Measurements from ENCODE around the gene IL16. TPM values are rescaled to one million over a fixed set of nuclear protein-coding genes. Genes with fewer than 3 reads are reported as not detected.

The IL16 gene
- total RNA-seq, 6 experiments from 2014 or later, result 2.0 to 6.8 (median 3.2) TPM

DNA sequence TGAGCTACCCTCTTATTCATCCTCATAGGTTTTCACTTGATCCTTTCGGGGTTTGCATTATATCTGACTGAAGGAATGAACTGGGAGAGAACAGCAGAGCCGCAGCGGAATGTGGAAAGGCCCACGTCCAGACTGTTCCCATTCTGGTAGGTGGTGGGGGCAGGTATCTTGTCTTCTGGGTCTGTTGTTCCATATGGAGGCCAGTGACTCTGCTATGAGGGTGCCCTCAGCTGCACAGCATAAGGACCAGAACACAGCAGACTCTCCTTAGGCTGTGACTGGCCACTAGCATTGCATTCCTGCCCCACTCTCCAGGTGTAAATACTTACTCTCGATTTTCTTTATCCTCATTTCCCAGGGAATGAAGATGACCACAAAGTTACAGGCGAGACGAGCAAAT is 165.2 kb downstream of the IL16 start:
- 89% methylated on average over 5 of the region's 7 CpGs for WGBS (ENCODE audit: insufficient coverage, low coverage, low lambda C conversion rate, missing lambda C conversion rate)
- intact Hi-C loops (cut with DNase I), result no loop called here

DNA sequence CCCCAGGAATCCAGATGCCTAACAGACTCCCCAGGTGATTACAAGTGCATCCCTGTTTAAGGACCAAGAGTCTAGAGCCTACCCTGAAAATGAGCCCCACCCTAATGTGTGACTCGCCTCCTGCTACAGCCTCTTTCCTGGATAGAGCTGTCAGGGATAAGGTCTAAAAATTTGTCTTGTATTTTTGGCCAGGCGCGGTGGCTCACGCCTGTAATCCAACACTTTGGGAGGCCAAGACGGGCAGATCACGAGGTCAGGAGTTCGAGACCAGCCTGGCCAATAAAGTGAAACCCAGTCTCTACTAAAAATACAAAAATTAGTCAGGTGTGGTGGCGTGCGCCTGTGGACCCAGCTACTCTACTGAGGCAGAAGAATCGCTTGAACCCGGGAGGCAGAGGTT is 166.1 kb downstream of the IL16 start:
- ATAC-seq, result no peak
- 90% methylated on average over 10 of the region's 11 CpGs for WGBS (ENCODE audit: insufficient coverage, low coverage, low lambda C conversion rate, missing lambda C conversion rate)
- Histone ChIP-seq H3K27me3 (no peaks in the 10 kb centered on the region), H3K4me1 (no peaks in the 10 kb centered on the region), H3K4me3 (no peak overlapping the region), H3K36me3 (peaks cover 0 to 21% (median 3%) of the 10 kb centered on the region in 4 donors), H3K9me3 (no peaks in the 10 kb centered on the region), H3K27ac (no peak overlapping the region)
- intact Hi-C loops (cut with DNase I), result no loop called here
- no peak for DNase-seq
- TF ChIP-seq, protein P1, sequence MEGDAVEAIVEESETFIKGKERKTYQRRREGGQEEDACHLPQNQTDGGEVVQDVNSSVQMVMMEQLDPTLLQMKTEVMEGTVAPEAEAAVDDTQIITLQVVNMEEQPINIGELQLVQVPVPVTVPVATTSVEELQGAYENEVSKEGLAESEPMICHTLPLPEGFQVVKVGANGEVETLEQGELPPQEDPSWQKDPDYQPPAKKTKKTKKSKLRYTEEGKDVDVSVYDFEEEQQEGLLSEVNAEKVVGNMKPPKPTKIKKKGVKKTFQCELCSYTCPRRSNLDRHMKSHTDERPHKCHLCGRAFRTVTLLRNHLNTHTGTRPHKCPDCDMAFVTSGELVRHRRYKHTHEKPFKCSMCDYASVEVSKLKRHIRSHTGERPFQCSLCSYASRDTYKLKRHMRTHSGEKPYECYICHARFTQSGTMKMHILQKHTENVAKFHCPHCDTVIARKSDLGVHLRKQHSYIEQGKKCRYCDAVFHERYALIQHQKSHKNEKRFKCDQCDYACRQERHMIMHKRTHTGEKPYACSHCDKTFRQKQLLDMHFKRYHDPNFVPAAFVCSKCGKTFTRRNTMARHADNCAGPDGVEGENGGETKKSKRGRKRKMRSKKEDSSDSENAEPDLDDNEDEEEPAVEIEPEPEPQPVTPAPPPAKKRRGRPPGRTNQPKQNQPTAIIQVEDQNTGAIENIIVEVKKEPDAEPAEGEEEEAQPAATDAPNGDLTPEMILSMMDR (IDR thresholded peaks at IDR 0.05), result no peak
- TF ChIP-seq POLR2A (IDR thresholded peaks at IDR 0.05), result no peak

More for the DNA sequence above, 165.2 kb downstream of the IL16 start:
- H3K4me1 ChIP-seq, result no peaks in the 10 kb centered on the region
- TF ChIP-seq, protein P1 (IDR thresholded peaks at IDR 0.05), result no peak
- no peak for TF ChIP-seq POLR2A (IDR thresholded peaks at IDR 0.05)
- no peak for ATAC-seq
- no peaks in the 10 kb centered on the region for H3K9me3 ChIP-seq
- no peak overlapping the region for H3K4me3 ChIP-seq
- no peak for DNase-seq
- no peaks in the 10 kb centered on the region for H3K27me3 ChIP-seq
- H3K36me3 ChIP-seq, result peaks cover 0 to 21% (median 3%) of the 10 kb centered on the region in 4 donors
- H3K27ac ChIP-seq, result no peak overlapping the region

DNA sequence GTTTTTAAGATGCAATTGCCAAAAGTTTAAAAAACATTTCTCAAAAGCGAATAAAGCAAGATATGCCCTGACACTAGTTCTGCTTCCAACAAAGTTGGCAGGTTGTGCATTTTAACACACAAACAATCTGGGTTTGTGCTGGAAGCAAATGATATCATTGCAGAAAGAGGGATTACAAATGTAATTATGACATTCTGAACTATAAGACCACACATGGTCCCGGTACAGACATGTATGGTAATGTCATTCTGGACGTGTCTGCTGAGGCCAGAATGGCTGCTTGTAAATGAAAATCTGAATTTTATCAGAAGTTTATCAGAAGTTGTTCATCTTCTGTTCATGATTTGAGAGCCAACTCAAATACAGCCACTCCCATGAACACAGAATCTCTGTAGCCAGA is 166.6 kb downstream of the IL16 start:
- no peak overlapping the region for H3K4me3 ChIP-seq
- TF ChIP-seq, protein P1 (IDR thresholded peaks at IDR 0.05), result no peak
- no peak for TF ChIP-seq POLR2A (IDR thresholded peaks at IDR 0.05)
- DNase-seq (no peak), ATAC-seq (no peak)
- intact Hi-C loops (cut with DNase I), result no loop called here
- H3K27ac ChIP-seq, result no peak overlapping the region
- no peaks in the 10 kb centered on the region for H3K4me1 ChIP-seq
- H3K9me3 ChIP-seq, result no peaks in the 10 kb centered on the region
- H3K27me3 ChIP-seq, result no peaks in the 10 kb centered on the region
- 98% methylated on average over 3 of the region's 3 CpGs for WGBS (ENCODE audit: insufficient coverage, low coverage, low lambda C conversion rate, missing lambda C conversion rate)
- peaks cover 0 to 21% (median 3%) of the 10 kb centered on the region in 4 donors for H3K36me3 ChIP-seq

Other genes with a start within 250 kb of the IL16 start
- gene MESD, start 207.1 kb upstream of the IL16 start, total RNA-seq, result 10 to 100 TPM; 10.8 to 16.7 (median 14.6) TPM
- gene TLNRD1, start 196.0 kb upstream of the IL16 start, total RNA-seq, result 1 to 10 TPM; 3.0 to 7.4 (median 5.5) TPM
- gene CFAP161, start 62.6 kb upstream of the IL16 start, total RNA-seq, result under 1 TPM in 2 of 6 experiments, not detected in 4; 0.25 to 0.42 TPM
- 10 to 100 TPM; 16.4 to 49.9 (median 19.7) TPM for gene STARD5, start 127.3 kb downstream of the IL16 start, total RNA-seq
- under 1 TPM in 1 of 6 experiments, not detected in 5; 0.11 TPM for gene TMC3, start 177.3 kb downstream of the IL16 start, total RNA-seq